AG04450 (cell line): ENCODE results near the gene TMX4. TPM values are rescaled to one million over a fixed set of nuclear protein-coding genes. Genes with fewer than 3 reads are reported as not detected.

Experiments
- CTCF ChIA-PET: fragments of 300-600, 350-600 bp; formaldehyde crosslinking; extraction: SDS; loops from one replicate; lab custom pipeline; 2022; ENCODE audit warnings: antibody characterized with exemption, inconsistent platforms; lab: Charles Lee
- POLR2A ChIA-PET: fragments of 350-600 bp; formaldehyde crosslinking; extraction: SDS; loops from one replicate; lab custom pipeline; 2021; ENCODE audit warnings: antibody characterized with exemption, inconsistent platforms; lab: Yijun Ruan, JAX
- DNase-seq: peaks from one replicate; pipeline ENCODE4 v3.0.0-alpha.2; 2011; ENCODE audit warnings: low read depth, low spot score
- H3K27ac ChIP-seq: one replicate; pipeline ENCODE4 v1.5.1; 2012; ENCODE audit warnings: low read depth, low read length, control low read depth
- H3K27me3 ChIP-seq: one replicate; pipeline ENCODE4 v1.6.0; 2012; ENCODE audit warnings: low read length; ENCODE audit not compliant: control insufficient read depth, insufficient read depth
- H3K4me3 ChIP-seq: 2 replicates; pipeline ENCODE4 v1.5.1; 2011; ENCODE audit warnings: mild to moderate bottlenecking, low read depth, low read length, control low read depth
- H3K9me3 ChIP-seq: 2 replicates; pipeline ENCODE4 v1.5.1; 2012; ENCODE audit warnings: low read length; ENCODE audit not compliant: control insufficient read depth, insufficient read depth
- polyA plus RNA-seq: library from polyadenylated mRNA; depleted of rRNA; stranded (reverse); fragments of >200 nt; gene quantifications from 2 replicates; pipeline ENCODE4 v1.2.3, GENCODE V29; 2011
- TF ChIP-seq, protein P1 (sequence below): IDR thresholded peaks from 2 replicates; pipeline ENCODE4 v1.5.1; 2011; ENCODE audit warnings: low read depth, low read length, control low read depth, inconsistent platforms

Gene TMX4
- polyA plus RNA-seq, 1 experiment = 15.6 TPM

DNA sequence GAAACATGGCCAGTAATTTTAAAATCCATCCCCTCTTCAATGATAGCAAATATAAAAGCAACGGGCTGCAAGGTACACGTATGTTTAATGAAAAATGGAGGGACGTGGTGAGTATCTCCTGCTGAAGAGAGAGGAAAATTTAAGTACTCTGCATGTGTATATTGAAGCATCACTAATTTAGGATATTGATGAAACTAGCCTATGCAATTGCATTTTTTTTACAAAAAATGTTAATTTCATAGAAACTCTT lies 362 bp upstream of the TMX4 start:
- DNase-seq = no peak
- TF ChIP-seq, protein P1, sequence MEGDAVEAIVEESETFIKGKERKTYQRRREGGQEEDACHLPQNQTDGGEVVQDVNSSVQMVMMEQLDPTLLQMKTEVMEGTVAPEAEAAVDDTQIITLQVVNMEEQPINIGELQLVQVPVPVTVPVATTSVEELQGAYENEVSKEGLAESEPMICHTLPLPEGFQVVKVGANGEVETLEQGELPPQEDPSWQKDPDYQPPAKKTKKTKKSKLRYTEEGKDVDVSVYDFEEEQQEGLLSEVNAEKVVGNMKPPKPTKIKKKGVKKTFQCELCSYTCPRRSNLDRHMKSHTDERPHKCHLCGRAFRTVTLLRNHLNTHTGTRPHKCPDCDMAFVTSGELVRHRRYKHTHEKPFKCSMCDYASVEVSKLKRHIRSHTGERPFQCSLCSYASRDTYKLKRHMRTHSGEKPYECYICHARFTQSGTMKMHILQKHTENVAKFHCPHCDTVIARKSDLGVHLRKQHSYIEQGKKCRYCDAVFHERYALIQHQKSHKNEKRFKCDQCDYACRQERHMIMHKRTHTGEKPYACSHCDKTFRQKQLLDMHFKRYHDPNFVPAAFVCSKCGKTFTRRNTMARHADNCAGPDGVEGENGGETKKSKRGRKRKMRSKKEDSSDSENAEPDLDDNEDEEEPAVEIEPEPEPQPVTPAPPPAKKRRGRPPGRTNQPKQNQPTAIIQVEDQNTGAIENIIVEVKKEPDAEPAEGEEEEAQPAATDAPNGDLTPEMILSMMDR = no peak
- H3K27ac ChIP-seq = peak overlapping the region; percentile 12
- H3K27me3 ChIP-seq = no peaks in the 10 kb centered on the region
- CTCF ChIA-PET = interaction anchor here (0.6 to 3.4 kb wide), 2 partner anchors 83 to 702 kb away, joined by 5 to 21 read pairs; no protein-coding TSS in a partner anchor
- H3K4me3 ChIP-seq = peak overlapping the region; percentile 81
- POLR2A ChIA-PET = interaction anchor here (0.6 to 1.0 kb wide), 3 partner anchors 18 to 452 kb away, joined by 3 to 10 read pairs (median 3); no protein-coding TSS in a partner anchor
- H3K9me3 ChIP-seq = no peaks in the 10 kb centered on the region

DNA sequence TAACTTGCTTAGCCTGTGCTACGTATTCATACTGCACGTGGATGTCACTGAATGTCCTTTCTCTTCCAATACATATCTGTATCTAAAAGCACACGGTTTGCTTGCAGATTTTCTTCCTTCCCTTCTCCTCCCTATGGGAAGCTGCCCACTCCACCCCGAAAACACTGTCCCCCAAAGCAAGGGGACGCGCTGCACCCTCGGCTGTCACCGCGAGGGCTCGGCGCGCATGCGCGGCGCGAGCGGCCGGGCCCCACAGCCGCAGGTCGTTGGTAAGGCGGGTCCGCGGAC lies 659 bp downstream of the TMX4 start:
- Histone ChIP-seq H3K27me3 (no peaks in the 10 kb centered on the region), H3K4me3 (peak overlapping the region; percentile 81), H3K27ac (no peak overlapping the region), H3K9me3 (no peaks in the 10 kb centered on the region)
- TF ChIP-seq, protein P1 = no peak
- ChIA-PET POLR2A (no interaction called here), CTCF (no interaction called here)
- no peak for DNase-seq

DNA sequence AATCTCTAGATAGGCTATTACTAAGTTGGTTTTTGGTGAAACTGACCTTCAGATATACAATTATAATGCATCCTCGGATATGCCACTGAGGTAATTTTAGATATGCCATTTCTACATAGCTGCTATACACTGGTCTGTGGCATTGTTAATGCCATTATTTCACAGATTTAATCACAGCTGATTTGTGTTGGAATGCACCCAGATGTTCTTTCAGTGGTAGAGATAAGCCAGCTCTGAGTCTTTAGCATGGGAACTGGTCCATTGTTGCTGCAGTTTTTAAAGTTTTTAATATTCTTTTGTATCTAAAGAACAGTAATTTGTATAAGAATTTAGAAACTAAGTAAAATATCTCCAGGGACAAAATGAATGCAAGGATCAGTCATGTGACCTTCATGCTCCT lies 6.8 kb downstream of the TMX4 start:
- POLR2A ChIA-PET = no interaction called here
- no peak overlapping the region for H3K4me3 ChIP-seq
- TF ChIP-seq, protein P1 = no peak
- CTCF ChIA-PET = no interaction called here
- H3K9me3 ChIP-seq = no peaks in the 10 kb centered on the region
- no peaks in the 10 kb centered on the region for H3K27me3 ChIP-seq
- no peak for DNase-seq
- H3K27ac ChIP-seq = no peak overlapping the region

DNA sequence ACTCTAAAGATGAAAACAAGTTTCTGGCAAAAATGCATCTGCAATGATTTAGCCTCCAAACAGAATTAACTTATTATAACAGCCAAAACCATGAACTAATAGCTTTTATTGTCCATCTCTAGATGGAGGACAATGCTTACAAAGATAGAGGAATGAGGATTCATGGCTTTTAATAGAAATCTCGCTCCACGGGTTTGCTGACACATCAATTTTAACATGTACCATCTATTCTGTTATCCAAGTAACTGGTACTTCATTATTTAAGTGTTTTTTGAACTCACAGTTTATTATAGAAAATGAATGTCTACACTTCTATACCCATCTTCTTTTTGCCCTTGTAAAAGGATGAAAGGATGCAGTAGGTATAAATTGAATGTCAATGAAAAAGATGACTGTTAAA lies 10.8 kb downstream of the TMX4 start:
- H3K4me3 ChIP-seq = no peak overlapping the region
- TF ChIP-seq, protein P1 = no peak
- no peak for DNase-seq
- H3K27me3 ChIP-seq = no peaks in the 10 kb centered on the region
- CTCF ChIA-PET = no interaction called here
- H3K9me3 ChIP-seq = no peaks in the 10 kb centered on the region
- POLR2A ChIA-PET = no interaction called here
- H3K27ac ChIP-seq = no peak overlapping the region

DNA sequence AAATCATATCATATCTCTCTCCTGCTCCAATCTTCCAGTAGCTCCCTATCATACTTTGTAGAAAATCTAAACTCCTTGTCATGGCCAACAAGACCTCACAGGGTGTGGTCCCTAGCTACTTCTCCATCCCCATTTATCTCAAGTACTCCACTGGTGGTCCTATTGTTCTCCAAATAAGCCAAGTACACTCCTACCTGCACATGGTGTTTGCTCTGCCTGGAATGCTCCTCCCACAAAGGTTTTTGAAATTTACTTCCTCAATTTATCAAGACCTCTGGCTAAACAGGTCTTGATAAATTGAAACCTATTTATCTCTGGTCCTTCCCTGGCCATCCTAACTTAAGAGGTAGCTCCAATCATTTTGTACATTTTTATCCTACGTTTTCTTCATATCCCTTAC lies 12.1 kb downstream of the TMX4 start:
- no peak for DNase-seq
- ChIA-PET POLR2A (no interaction called here), CTCF (interaction anchor here (1.0 kb wide), 2 partner anchors 27 to 37 kb away, joined by 3 to 4 read pairs; no protein-coding TSS in a partner anchor)
- Histone ChIP-seq H3K9me3 (no peaks in the 10 kb centered on the region), H3K27me3 (no peaks in the 10 kb centered on the region), H3K27ac (no peak overlapping the region), H3K4me3 (no peak overlapping the region)
- TF ChIP-seq, protein P1 = no peak
